GM18909 (cell line): Measurements from ENCODE around the gene SIRT5.
A peak's percentile ranks its signal among the peaks of the same experiment; 100 is the strongest.

Experiments
- ATAC-seq: cut with Tn5 transposase; IDR thresholded peaks from one replicate; pipeline ENCODE4 v1.9.1; 2021; ENCODE audit warnings: mild to moderate bottlenecking; ENCODE audit not compliant: unreplicated experiment, poor library complexity

Gene SIRT5

DNA sequence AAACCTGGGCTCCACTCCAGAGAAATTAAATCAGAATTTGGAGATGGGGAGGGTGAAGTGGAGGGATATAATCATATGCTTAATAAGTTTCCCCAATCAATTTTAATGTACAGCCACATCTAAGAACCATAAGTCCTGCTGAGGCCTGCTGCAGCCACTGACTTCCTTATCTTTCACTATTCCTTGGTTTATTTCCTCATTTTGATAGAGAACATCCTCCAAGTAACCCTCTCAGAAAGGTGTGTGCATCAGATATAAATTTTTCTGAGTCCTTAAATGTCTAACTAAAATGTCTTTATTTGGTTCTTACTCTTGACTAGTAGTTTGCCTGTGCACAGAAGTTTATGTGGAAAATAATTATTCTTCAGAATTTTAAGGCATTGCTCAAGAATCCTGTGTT lies 23.7 kb upstream of the SIRT5 start:
- no peak for ATAC-seq

DNA sequence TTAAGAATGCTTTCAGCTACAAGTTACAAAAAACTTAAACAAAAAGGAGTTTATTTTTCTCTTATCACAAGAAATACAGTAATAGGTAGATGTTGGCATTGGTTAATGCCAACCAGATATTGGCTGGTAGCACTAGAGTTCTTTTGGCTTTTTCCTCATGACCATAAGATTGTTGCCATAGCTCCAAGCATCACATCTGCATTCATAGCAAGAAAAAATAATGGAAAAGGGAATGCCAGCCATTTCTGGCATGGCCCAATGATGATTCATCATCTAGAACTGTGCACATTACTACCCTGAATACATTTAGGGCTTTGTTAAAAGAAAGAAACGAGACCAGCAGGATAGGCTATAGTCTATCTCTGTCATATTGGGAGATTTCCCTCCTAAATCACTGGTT lies 20.8 kb upstream of the SIRT5 start:
- no peak for ATAC-seq

DNA sequence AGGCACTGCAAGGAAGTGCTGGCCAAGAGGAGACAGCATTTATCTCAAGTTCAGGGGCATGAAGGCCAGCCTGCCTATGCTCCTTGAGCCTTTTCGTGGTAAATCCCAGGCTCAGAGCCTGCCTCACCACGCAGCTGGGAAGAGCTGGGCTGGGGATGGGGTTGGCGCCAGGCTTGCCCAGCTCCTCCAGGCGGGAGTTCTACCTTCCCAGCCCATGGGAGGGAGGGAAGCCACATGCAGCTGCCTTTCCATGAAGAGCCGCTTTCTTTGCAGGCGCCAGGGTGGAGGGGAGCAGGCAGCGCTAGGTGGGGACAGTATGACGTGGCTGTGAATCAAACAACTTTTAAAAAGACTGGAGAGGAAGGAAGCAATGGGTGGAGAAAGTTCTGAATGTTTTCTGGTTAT lies 19.5 kb upstream of the SIRT5 start:
- no peak for ATAC-seq

DNA sequence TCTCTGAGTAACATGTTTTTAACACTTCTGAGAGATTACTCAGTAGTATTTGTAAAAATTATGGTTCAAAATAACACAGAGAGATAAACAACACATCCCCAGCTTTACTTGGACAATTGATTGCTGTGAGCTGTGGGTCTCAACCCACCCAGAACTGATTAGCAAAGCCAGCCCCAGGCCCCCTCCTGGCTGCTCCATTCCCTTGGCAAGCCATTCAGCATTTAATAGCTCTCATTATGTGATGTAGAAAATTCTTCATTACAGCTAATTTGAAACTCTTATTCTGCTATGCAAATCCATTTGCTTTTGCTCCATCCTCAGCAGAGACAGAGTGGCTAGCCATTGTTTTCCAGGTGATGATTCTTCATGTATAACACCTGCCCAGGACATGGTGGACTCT lies 16.6 kb upstream of the SIRT5 start:
- no peak for ATAC-seq

DNA sequence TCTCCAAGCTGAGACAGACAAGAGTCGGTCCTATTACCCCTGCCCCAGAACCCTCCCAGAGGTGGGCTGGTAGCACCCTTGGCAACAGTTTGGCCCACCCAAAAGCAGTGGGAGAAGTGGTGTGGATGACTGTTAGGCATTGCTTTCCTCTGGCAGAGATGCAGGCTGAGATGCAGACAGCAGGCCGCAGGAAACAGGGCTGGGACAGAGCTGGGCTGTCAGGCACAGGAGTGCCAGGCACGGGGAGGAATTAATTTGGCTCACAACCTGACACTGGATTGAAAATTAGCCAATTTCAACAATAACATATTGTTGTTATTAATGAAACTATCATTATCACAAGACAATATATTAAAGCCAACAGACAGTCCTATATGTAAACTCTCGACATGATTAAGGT lies 15.7 kb upstream of the SIRT5 start:
- no peak for ATAC-seq

DNA sequence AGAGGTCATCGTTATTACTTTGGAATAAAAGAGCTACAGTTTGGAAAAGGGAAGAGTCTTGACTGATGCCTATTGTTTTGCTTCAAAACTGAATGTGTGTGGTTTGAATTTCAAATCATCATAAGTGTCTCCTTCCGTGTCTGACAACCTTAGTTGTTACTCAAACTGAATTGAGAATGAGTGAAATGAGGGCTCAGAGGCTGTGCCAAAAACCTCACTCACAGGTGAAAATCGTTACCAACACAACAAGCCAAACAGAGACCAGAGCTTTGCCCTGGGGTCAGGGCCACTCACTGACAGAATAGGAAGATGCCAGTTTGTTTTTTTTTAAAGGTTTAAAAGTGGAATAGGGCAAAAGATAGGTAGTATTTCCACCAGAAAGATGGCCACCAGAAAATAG lies 15.2 kb upstream of the SIRT5 start:
- no peak for ATAC-seq

DNA sequence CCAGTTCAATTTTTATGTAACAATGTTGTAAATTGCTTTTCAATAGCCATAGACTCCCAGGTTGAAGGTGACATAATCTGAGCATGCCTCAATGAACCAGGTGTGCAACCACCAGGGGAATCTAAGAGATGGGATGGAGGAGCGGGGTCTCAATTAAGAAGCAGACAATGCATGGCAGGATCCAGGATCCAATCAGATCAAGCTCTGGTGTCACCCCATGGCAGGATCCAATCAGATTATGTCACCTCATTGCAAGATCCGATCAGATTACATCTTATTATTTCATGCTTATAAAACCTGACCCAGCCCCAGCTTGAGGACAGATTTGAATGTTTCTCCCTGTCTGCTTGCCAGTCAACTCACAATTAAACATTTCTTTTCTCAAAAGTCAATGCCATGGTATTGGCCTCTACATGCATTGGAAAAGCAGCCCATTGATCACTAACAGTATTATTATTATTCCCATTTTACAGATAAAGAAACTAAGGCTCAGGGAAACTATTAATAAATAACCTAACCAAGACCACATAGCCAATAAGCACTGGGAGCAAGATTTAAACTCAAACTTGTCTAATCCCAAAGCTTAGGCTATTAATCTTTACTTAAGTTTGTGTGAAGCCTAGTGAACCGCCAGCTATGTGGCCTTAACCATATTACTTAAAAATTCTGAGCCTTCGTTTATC lies 14.3 kb upstream of the SIRT5 start:
- no peak for ATAC-seq

DNA sequence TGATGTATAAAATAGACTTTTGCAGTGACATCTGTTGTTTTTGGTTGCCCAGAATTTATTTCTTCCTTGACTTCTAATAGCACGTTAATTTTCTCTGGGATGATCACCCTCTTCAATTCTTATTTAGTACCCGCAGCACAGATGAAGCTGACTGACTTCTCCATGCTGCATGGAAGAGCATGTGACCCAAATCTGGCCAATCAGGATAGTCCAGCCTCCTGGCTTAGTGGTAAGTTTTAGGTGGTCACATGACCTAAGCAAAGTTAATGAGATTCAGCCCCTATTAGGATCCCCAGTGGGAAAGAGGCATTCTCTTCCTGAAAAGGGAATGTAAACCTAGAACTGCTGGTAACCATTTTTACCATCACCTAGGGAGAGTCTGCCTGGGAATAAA lies 13.8 kb upstream of the SIRT5 start:
- no peak for ATAC-seq

DNA sequence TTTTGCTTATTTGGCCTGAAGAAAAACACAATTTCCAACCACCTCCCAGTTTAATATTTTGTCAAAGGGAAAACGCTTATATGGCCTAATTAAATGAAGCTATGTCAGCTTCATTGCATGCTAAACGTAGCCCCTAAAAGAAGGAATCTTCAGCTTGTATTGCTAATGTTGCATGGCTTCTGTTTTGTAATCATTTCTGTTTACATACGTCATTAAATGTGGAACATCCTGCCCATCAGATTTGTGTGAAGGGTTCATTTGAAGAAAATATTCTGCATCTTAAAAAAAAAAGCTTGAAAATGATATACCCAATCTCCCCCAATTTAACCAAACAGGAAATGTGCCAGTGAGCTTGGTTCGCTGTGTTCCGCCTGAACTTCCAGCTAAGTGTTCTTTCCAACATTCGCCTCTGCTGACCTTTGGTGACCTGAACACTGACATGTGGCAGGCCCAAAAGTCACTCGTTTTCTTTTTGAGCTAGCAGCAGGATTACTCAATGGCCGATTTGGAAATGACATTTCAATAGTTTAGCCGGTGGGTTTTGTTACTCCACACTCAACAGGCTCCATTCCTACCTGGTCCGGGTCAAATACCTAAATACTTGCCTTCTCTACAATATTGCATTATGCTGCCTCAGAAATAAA lies 12.7 kb upstream of the SIRT5 start:
- ATAC-seq = no peak

DNA sequence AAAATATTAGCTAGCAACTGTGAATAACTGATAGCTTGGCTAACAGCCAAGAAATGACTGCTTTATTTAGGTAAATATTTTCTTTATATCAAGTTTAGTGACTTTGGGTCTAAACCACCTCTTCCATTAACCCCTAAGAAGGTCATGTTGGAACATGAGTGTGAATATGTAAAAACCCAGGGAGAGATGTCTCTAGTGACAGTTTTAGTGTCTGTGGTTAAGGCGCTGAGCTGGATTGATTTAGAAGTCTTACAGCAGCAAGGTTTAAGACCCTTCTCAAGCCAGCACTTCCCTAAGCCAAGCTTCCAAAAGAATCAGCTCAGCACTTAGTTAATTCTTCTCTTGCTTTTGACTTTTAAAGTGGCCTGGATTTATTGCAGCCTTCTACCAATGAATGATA lies 11.4 kb upstream of the SIRT5 start:
- ATAC-seq = no peak

DNA sequence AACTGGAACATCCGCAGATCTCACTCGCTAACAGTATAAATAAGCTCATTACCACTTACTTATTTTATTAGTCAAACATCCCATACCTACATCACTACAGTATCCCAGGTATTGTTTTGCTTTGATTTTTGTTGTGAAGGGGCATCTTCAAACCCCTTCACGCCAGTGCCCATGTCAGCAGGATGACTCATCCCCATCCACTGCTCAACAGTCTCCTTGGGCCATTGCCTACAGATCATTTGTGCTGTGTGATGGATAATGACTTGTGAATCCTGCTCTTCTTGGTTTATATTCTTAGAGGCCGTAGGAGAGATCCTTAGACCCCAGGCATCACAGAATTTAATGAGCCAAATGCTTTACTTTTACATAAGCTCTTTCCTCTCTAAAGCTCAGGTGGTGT lies 8.5 kb upstream of the SIRT5 start:
- no peak for ATAC-seq

DNA sequence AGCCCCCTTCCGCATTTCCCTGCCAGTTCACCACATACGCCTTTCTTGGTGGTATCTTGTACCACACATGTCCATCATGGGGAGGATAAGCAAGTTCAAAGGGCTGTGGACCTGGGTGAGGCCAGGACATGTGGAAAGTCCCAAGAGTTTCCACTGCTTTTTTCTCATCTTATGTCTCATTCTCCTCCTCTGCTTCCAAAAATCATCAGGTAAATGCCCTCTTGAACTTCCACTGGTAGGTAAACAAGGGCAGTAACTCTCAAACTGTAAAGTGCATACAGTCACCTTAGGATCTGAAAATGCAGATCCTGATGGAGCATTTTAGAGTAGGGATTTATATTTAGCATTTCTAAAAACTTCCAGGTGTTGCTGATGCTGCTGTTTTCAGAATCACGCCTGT lies 7.9 kb upstream of the SIRT5 start:
- ATAC-seq = no peak

DNA sequence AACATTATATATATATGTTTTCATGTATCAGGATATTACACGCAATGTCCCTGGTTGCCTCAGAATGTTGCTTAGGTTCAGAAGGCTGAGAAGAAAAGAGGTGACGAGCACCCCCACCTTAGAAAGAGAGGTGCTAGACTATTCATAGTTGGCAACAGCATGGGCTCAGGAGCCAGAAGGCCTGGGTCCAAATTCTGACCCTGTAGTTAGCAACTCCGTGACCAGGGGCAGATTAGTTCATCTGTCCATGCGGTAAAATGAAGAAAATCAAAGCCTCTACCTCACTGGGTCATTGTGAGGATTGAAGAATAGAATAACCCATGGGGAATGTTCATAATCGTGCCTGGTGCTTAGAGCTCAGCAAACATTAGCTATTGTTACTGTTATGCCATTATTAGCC lies 5.4 kb upstream of the SIRT5 start:
- no peak for ATAC-seq

DNA sequence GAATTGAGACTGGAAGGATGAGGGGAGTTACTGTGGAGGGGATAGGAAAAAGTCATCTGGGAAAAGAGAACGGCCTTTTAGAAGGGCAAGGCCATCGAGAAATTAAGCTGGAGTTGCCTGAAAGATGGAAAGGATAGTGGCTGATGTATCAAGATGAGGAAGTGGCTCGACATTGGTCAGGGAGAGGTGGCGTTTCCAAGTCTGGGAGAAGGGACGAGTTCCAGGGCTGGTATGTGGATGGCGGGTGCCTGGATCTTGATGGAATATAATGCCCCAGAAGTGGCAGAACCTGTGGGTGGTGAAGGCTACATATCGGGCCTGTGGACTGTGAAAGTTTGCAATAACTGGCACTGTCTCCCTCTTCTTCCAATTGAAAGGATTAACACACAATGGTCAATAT lies 2.2 kb upstream of the SIRT5 start:
- ATAC-seq = no peak

DNA sequence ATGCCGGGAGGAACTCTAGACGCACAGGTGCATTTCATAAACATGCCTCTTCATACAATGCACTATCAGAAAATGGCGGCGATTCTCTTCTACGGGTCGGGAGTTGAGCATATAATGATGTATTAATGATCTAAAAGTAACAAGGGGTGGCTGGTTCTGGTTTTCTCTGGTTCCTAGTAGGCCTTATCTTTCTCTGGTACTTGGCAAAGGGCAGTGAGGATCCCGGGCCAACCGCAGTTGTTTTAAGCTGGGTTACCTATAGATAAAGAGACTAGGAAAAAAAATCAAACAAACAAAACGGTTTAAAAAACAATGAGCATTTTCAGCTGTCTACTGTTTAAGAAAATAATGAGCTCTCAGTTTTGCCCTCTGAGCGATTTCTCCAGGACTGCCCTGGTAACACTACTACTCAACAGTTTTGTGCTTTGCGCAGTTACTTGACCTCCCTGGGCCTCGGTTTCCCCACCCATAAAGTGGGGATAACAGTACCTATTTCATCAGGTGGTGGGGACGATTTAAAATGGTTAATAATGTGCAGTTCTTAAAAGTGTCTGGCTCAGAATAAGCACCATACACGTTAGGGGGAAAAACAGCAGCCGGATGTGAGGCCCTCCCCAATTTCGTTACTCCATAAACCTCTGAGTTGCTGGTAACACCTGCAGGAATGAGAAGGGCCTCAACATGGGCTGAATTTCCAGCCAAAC lies 1.3 kb upstream of the SIRT5 start:
- no peak for ATAC-seq

DNA sequence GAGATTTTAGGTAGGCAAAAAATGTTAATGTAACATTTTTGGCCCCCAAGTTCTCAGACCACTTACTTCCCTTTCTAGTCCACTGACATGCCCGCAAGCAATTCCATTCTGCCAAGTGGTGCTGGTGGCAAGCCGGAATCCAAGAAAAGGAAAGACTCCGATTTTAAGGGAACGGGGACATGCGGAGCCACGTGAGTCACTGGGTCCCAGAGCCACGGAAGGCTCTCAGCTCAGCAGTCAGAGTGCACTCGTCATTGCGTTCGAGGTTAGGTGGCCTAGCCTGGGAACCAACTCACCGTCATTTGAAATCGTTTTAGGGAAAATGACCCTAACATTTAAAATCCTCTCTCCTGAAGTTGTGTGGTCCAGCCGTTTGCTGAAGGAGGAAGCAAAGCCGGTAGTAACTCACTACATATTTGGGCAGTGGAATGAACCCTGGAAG lies 711 bp upstream of the SIRT5 start:
- no peak for ATAC-seq

DNA sequence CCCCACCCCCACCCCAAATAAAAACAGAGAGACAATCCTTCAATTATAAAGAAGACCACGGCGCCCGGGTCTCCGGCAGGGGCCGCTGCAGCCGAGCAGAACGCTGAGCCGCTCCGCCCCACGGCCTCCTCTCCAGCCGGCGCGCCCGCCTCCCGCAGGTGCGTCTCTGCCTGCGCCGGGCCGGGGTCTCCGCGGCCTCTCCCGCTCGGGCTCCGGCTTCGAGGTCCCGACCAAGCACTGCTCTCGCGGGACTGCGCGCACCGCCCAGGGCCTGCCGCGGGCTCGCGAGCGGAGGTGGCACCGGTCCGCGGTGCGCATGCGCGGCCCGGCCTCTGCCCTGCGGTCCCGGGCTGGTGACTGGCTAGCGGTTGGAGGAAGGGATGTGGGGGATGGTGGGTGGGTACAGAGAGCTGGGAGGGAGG lies 241 bp upstream of the SIRT5 start:
- ATAC-seq = peak; percentile 82

DNA sequence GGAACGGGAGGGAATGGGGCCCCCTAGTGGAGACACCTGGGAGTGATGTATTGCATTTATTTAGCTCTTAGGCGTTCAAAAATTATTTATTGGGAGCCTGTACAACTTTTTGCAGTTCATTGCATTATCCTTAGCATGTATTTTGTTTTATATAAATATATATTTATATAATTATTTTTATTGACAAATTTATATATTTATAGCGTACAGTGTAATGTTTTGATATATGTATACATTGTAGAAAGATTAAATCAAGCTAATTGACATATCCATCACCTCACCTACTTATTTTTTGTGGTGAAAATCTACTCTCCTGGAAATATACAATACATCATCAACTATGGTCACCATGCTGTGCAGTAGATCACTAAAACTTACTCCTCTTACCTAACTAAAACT lies 975 bp downstream of the SIRT5 start:
- ATAC-seq = no peak

DNA sequence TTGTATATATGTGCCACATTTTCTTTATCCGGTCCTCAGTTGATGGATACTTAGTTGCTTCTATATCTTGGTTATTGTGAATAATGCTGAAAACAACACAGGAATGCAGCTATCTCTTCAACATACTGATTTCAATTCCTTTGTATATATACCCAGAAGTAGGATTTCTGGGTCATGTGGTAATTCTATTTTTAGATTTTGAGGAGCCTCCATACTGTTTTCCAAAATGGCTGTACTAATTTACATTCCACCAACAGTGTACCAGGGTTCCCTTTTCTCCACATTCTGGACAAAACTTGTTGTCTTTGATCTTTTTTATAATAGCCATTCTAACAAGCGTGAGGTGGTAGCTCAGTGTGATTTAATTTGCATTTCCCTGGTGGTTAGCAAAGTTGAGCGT lies 1.6 kb downstream of the SIRT5 start:
- ATAC-seq = no peak

DNA sequence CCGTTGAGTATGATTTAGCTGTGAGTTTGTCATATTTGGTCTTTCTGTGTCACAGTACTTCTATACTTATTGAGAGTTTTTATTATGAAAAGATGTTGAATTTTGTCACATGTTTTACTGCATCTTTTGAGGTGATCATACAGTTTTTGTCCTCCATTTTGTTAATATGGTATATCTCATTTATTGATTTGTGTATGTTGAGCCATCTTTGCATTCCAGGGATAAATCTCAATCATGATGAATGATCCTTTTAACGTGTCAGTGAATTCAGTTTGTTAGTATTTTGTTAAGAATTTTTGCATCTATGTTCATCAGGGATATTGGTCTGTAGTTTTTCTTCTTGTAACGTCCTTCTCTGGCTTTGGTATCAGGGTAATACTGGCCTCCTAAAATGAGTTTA lies 3.5 kb downstream of the SIRT5 start:
- ATAC-seq = no peak

DNA sequence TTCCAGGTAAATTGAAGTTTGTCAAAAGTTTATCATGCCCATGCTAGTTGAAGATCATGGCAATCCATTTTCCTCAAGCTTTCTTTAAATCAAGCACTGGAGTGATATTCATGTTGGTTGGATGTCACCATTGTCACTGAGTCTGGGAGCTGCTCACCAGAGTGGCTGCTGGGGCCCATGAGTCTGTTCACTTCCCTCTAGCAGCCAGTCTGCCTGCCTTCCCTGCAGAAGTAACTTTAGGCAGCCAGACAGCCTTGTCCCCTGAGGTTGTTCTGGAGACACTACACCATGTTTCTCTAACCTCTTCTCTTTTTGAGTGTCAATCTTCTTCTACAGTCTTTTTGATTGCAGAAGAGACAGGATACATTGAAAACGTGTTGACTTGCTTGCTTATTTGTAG lies 5.5 kb downstream of the SIRT5 start:
- no peak for ATAC-seq

DNA sequence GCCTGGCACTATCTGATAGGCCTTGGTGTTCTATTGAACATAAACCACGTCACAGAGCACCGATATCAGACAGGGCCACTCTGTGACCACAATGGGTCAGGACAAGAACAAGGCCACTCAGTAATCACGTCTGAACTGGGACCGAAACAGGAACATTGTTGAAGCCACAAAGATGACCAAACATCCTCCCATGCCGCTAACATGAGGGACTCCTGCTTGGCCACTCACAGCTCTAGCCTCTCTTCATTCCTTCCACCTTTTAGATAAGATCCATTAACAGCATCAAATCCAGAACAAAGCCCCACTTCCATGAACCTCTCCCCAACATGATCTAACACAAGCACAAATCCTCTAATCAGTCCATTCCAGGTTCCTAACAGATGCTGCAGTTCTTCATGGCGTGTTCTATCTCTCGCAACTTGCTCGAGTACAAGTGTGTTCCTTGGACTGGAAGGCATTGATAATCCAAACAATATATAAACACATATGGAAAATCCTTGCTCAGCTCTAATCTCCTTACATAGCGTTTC lies 7.4 kb downstream of the SIRT5 start:
- no peak for ATAC-seq
